Measurements from ENCODE around the gene SOWAHC.

DNA sequence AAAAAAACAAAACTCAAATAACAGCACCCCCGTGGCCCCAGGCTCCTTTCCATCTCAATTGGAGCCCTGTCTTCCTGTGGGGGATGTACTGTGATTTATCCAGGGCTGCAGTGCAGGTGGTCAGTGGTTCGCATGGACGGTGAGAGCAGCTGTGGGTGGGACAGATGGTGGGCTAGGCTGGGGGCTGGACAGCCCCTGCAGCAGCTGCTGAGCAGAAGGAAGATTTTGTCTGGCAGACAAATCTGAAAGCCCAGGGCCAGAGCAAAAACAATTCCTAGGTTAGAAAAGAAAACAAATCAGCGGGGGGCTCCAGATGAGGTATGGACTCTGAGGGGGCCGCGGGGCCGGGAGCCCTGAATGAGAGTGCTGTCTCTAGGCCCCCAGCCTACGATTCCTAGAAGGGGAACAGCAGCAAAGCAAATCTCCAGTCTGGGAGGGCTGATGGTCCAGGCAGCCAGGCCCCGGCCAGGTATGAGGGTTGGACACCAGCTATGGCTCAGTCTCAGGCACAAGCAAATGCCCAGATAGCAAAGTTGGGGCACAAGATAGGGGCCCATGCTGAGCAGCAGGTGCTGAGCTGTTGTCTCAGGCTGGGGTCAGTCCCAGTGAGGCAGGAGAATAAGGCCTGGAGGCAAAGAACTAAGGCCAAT lies 45.4 kb downstream of the SOWAHC start:
- TF ChIP-seq ZIK1 (CRISPR knock-in tag; IDR thresholded peaks at IDR 0.05; ENCODE audit: borderline replicate concordance, low read depth) (no peak), PHF21A (CRISPR knock-in tag; IDR thresholded peaks at IDR 0.05) (no peak), POLR2A (IDR thresholded peaks at IDR 0.05; ENCODE audit: insufficient read depth in 1 of 2, low read depth in 2 of 2, low read length in 2 of 2) (no peak), REPIN1 (CRISPR knock-in tag; IDR thresholded peaks at IDR 0.05; ENCODE audit: borderline replicate concordance, low read depth) (no peak)
- TF ChIP-seq, protein P1, sequence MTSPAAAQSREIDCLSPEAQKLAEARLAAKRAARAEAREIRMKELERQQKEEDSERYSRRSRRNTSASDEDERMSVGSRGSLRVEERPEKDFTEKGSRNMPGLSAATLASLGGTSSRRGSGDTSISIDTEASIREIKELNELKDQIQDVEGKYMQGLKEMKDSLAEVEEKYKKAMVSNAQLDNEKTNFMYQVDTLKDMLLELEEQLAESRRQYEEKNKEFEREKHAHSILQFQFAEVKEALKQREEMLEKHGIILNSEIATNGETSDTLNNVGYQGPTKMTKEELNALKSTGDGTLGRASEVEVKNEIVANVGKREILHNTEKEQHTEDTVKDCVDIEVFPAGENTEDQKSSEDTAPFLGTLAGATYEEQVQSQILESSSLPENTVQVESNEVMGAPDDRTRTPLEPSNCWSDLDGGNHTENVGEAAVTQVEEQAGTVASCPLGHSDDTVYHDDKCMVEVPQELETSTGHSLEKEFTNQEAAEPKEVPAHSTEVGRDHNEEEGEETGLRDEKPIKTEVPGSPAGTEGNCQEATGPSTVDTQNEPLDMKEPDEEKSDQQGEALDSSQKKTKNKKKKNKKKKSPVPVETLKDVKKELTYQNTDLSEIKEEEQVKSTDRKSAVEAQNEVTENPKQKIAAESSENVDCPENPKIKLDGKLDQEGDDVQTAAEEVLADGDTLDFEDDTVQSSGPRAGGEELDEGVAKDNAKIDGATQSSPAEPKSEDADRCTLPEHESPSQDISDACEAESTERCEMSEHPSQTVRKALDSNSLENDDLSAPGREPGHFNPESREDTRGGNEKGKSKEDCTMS (CRISPR knock-in tag; conservative IDR thresholded peaks at IDR 0.05), result no peak
